ENCODE measurements around the gene ZBED4.

ZBED4 gene

DNA sequence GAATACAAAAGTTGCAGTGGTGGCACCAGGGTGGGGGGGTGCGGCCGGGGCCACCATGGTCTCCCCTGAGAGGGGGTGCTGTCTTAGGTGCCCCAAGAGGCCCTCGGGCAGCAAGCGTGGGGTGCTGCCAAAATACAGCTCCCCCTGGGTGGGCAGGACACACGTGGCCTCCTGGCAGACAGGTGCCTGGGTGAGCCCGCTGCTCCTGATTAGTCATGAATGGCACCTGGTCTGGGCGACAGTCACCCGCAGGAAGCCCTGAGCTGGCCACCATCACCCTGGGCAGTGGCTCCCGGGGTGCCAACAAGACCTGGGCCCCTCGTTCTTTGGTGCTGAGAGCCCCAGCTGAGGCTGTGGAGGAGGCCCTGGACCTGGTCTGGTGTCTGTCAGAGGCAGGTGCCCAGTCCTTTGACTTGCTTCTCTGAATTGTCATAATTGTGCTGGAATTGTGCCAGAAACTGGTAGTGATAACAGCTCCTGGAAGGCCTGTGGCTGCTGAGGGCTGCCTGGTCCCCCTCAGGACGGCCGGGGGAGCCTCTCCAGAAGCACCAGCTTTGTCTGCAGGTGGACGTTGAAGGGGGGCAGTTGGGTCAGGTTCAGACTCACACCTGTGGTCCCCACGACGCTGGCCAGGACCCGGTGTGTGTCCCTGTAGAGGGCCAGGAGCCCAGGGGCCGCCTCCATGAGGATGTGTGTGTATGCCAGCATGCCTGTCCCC lies 49.8 kb downstream of the ZBED4 start:
- DNase-seq: peak; percentile 74

DNA sequence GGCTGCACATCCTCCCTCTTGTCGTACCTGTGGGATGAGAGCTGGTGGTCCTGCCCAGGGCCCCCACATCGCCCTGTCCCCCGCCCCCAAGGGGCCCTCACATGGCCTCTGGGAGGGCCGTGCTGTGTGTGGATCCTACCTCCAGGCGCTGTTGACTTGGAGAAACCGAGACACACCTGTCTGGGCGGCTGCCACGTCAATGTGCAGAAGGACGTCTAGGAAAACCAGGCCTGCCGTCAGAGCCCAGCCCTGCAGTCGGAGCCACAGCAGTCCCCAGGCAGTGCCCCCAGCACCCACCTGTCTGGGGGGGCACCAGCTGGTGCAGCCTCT lies 50.4 kb downstream of the ZBED4 start:
- DNase-seq: no peak

DNA sequence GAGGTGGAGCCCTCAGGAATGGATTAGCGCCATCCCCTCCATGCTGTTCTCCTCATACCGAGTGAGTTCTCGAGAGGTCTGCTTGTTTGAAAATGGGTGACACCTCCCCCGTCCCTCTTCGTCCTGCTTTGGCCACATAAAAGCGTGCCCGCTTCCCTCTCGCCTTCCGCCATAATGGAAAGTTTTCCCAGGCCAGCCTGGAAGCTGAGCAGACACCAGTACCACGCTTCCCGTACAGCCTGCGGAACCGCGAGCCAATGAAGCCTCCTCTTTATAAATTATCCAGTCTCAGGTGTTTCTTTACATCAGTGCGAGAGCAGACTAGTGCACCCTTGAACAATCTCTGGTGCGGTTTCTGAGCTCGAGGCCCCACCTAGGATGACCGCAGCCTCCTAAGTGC lies 51.8 kb downstream of the ZBED4 start:
- DNase-seq: no peak

DNA sequence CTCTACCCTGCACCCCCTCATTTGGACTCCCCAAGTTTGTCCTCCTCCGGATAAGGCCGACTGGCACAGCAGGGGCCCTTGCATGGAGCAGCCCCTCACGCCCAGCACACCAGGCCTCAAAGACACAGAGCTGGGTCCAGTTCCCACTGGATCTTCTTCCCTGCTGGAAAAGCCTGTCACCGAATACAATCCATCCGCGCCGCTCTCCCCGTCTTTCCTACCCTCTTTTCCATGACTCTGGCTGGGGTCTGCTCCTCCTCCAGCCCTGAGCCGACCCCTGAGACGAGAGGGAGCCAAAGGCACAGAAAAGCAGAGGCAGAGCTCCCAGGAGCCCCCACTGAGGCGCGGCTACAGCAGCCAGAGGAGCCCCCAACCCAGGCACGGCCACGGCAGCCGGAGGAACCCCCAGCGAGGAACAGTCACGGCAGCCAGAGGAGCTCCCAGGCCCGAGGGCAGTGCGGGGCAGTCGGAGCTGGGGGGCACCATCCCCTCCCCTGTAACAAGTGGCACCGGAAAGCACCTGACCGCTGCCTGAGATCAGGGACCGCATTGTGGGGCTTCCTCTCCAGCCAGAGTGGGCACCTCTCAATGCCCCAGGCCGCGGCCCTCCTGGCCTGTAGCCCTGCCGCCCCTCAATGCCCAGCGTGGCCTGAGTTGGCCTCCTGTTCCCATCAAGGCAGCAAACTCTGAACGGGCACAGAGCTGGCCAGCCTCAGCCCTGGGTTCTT lies 52.6 kb downstream of the ZBED4 start:
- no peak for DNase-seq

DNA sequence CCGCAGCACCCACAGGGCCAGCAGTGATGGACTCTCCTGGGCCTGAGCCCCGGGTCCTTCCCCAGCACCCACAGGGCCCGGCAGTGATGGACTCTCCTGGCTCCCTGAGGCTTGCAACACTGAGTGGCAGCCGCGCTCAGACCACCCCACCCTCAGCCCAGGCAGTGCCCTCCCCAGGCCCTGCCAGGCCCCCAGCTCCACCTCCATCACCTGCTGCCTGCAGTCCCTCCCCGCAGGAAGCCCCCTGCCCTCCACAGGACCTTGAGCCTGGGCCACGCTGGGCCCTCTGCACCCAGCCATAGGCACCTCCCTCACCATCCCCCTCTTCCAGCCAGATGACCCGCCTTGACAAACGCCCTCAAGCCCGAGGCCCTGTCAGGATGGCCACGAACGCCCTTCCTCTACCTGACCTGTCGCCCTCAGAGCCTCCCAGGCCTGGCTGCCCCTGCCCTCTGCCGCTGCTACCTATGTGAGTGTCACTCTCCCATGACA lies 53.2 kb downstream of the ZBED4 start:
- DNase-seq: no peak

DNA sequence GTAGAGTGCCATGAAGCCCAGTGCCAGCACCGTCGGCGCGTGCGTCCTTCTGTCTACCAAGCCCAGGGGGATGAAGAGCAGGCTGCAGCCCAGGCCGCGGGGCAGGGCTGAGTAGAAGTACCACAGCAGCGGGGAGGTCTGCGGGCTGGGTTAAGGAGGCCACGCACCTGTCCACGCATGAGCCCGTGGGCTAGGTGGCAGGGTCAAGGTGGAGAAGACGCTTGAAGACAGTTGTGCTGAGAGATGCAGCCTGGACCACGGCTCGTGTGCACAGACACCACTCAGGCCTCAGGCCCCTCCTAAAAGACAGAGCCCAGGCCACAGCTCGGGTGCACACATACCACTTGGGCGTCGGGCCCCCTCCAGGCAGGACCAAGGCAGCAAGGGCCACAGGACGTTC lies 54.2 kb downstream of the ZBED4 start:
- no peak for DNase-seq

DNA sequence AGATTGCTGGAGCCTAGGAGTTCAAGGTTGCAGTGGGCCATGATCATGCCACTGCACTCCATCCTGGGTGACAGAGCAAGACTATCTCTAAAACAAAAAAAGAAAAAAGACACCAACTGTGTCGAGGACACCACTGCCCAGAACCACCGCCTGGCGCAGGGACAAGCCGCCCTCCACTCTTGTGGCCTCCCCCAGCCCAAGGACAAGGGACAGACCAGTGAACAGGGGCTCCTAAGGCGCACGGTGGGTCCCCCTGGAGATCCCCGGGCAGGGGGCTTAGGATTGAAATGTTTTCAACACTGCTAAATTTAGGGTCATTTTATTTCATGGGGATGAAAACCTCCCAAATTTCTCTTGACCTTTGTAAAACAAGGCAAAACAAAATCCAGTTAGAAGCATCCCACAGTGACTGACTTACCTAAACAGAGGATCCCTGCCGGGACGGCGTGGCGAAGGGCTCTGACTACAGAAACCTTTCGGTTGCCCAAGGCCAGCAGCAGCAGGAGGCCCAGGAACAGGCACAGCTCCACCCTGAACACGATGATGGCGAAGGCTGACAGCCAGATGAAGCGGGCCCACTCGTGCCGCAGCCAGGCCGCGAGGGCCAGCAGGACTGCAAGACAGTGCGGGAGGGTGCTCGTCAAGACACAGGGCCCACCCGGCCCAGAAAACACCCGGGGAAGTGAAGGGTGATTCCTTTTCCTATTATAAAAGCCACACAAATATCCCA lies 56.0 kb downstream of the ZBED4 start:
- no peak for DNase-seq

DNA sequence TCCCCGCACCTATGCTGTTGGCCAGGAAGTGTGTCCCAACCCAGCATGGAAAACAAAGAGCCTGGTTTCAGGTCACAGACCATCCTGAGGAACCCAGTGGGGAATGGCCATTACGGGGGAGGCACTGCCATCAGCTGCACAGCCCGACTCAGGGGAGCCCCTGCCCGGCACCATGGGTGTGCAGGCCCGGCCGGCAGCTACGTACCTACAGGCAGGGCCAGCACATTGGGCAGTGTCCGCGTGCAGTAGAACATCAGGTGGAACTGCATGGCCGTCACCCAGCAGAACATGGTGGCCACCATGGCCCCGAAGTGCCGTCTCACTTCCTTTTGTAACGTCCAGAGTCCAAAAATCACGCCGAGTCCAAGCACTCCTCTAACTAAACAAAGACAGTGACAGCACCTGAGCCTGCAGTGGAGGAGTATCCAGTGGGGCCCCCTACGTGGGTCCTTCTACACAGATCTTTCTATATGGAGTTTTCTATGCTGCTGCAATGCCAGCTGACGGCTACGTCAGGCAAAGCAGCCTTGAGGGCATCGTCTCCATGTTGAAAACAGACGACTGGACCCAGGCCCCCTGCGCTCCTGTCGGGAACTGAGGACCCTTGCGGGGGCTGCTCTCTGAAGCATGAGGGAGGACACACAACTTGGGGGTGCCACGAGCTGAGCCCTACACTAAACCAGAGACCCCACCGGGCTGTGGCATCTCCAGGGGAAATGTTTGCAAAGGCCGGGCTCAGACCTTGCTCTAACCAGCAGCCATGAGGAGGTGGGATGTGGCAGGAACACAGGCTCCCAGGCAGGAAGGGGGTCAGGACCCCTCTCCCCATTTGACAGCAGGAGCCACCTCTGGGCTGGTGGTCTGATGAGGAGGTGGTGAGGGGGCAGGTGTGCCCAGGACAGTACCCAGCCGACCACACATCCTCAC lies 56.8 kb downstream of the ZBED4 start:
- no peak for DNase-seq

DNA sequence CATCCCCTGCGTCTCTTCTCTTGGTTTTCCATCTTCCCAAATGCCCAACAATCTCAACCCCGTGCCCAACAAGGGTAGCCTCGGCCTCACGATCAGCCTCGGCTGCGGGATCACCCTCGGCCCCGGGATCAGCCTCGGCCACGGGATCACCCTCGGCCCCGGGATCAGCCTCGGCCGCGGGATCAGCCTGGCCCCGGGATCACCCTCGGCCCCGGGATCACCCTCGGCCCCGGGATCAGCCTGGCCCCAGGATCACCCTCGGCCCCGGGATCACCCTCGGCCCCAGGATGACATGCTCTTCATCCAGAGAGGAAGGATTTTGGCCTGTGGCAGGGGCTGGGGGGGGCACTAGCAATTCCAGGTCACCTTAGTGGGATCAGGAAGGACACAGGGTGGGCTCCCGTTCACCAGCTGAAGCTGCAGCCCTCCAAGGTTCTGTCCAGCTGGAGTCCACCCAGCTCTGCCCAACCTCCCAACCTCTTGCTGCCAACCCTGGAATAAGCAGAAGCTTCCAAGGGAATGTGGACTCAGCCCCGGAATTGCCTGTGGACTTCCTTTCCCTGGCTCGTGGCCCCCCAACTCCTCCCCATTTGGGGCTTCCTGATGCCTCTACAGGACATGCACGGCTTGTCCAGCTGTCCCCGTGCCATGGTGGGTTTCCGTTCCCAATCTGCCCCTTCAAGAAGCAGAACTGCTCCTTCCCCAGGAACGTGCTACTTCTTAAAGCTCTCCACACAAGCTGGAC lies 58.4 kb downstream of the ZBED4 start:
- DNase-seq: no peak

DNA sequence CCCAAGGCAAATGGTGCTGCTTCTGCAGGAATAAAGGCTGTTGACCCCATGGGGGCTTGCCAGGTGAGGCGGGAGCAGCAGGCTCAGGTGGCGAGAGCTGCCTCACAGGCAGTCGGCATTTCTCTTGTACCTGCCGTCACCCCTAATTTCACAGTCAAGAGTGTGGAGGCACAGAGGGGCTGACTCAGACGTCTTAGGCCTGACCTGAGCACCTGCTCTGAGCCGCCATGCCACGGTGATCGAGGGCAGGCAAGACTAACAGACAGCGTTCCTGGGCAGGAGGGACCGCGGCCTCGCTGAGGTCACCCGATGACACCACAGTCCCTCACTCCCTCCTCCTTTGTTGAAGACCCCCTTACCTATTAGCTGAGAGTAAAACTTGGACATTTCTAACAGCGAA lies 59.4 kb downstream of the ZBED4 start:
- no peak for DNase-seq

DNA sequence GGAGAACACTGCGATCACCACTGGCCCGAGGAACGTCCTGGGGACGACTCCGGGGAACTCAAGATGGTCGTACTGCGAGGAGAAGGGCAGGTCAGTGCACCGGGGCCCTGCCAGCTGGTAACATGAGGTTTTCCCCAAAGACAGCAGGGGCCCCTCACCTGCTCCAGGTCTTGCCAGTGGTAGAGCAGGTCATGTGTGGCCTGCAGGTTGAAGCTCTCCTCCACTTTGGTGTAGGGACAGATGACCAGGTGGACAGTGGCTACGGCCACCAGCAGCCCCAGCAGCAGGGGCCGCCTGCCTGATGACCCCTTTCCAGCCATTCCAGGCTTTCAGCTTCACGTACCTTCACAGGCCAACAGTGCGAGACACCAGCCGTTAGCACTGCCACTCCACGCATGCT lies 59.8 kb downstream of the ZBED4 start:
- no peak for DNase-seq

DNA sequence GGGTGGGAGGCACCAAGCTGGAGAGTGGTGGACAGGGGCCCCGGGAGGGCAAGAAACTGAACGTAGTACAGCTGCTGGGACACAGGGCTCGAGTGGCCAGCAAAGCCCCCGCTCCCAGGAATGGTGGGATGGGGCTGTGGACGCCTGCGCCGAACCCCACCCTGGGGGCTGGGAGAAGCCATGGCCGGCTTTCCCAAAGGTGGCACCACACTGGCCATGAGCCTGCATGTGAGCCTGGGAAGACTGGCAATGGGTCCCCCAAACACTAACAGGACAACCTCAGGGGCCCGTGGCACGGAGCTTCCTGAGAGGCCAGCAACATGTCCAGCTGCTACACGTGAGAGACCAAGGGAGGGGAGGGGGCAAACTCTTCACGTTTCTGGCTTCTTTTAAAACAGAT lies 60.6 kb downstream of the ZBED4 start:
- no peak for DNase-seq

DNA sequence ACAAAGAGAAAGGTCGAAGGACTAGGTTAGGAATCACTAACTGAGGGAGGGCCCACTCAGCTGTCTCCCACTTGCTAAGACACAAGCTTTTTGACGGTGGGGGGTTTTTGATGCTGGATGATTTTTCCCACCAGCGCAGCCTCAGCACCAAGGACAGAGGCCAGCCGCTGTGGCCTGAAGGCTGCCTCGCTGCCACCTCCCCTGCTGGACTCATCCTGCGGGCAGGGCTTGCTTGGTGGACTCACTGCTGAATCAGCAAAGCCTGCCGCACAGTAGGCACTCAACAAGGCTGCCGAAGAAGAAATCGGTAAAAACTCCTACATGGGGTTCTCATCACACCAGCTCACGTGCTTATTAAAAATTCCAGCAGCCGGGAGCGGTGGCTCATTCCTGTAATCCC lies 62.0 kb downstream of the ZBED4 start:
- no peak for DNase-seq

DNA sequence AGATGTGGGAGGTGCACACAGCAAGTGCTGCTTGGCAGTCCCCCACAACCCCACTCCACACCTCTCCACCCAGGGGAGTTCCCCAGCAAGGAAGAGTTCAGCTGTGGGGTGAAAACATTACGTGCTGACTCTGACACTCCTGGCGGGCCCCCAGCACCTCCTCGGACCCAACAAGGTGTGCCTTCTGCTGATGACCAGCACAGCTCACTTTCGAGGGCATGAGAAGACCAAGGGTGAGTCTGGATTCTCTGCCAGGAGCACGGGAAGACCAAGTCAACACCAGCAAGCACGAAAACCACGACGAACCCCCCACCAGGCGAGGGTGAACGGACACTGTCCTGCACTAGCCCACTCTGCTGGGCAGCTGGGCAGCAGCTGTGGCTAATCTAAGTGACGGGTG lies 63.2 kb downstream of the ZBED4 start:
- no peak for DNase-seq

DNA sequence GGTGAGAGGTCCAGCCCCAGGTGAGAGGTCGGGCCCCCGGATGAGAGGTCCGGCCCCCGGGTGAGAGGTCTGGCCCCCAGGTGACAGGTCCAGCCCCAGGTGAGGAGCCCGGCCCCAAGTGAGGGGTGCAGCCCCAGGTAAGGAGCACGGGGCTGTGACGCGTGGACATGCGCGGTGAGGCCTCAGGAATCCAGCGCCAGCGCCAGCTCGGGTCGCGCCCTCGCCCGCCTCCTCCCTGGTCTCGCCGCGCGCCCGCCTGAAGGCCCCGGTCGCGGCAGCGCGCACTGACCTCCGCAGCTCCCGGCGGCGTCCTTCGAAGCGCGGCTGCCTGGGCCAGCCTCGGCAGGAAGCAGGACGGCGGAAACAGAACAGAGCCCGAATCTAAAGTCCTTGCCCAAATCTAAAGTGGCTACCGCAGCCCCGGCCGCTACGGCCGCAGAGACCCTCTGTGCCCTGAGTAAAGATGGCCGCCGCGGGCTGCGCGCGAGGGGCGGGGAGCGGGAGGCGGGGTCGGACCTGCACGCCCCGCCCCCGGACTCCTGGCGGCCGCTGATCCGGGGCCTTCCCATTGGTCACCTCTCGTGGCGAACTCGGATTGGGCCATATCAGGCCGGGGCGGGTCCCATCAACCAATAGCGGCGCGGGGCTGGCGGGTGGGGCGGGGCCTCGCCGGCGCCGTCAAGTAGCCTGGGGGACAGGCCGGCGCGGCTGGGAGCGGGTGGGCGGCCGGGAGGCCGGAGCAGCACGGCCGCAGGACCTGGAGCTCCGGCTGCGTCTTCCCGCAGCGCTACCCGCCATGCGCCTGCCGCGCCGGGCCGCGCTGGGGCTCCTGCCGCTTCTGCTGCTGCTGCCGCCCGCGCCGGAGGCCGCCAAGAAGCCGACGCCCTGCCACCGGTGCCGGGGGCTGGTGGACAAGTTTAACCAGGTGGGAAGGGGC lies 64.6 kb downstream of the ZBED4 start, which contains the start of the genes ALG12 and CRELD2:
TSS of gene ALG12 (minus strand) at position 465 of the 937 bp plus-strand sequence. CDS start 4,673 bp downstream, outside the sequence.
TSS of gene CRELD2 (plus strand) at position 661 of the 937 bp plus-strand sequence. CDS start at position 797, 136 bp downstream.
- peak; percentile 98 for DNase-seq

DNA sequence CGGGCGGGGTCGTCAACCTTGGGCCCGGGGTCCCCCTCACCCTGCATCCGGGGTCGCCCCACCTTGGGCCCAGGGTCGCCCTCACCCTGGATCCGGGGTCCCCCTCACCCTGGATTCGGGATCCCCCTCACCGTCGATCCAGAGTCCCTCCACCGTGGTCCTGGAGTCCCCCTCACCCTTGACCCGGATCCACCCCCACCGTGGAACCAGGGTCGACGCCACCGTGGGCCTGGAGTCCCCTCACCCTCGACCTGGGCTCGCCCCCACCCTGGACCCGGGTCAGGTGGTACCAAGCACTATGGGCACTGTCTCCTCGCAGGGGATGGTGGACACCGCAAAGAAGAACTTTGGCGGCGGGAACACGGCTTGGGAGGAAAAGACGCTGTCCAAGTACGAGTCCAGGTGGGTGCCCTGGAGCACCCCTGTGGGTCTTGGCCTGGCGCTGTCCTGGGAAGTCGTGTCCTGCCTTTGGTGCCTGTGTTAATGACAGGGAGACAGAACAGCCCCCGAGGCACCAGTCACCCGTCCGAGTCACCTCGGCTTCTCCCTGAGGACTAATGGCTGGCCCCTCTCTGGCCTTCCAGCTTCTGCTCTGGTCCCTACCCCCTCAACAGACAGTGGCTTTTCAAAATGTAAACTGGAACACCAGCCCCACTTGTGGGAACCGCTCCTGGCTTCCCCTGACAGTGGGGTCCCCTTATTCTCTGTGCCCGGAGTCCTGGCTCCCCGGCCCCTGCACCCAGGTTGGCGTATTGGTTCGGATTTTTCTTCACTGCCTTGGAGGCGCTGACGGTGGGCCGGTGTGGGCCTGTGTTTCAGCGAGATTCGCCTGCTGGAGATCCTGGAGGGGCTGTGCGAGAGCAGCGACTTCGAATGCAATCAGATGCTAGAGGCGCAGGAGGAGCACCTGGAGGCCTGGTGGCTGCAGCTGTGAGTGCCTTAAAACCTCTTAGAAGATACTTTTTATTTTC lies 65.6 kb downstream of the ZBED4 start:
- DNase-seq: no peak

DNA sequence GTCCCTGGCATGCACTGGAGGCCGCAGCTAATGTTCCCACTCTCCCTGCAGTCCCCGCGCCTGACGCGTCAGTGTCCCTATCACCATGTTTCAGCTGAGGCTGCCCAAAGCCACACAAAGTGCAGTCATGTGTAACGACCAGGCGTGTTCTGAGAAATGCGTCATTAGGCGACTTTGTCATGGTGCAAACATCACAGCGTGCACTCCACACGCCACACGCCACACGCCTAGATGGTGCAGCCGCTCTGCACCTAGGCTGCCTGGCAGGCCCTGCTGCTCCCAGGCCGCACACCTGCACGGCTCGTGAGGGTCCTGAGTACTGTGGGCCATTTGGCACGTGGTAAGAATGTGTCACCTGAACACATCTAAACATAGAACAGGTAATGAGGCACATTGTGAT lies 67.2 kb downstream of the ZBED4 start:
- no peak for DNase-seq

DNA sequence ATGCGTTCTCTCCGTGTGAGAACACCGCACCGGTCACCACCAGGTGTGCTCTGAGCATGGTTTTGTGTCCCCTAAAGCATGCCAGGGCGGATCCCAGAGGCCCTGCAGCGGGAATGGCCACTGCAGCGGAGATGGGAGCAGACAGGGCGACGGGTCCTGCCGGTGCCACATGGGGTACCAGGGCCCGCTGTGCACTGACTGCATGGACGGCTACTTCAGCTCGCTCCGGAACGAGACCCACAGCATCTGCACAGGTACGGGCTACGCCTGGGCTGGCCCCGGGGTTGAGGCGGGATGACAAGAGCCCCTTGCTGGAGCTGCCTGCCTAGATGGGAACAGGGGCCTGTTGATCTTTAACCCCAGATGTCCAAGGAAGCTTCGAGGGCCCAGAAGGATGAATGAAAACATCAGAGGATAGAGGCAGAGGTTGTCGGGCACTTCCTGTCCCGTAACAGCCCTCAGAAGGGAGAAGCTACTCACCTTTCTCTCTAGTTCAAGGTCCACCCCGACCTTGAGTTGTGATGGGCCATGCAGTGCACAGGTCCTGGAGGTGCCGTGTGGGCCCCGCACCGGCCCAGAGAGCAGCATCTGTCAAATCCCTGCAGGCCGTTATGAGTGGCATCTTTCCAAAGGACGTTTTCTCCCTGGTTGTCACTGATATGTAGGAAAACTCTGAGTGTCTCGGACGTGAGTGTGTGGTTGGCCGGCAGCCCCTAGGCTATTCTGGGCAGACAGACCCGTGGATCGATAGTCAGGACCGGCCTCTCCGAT lies 68.0 kb downstream of the ZBED4 start:
- no peak for DNase-seq

DNA sequence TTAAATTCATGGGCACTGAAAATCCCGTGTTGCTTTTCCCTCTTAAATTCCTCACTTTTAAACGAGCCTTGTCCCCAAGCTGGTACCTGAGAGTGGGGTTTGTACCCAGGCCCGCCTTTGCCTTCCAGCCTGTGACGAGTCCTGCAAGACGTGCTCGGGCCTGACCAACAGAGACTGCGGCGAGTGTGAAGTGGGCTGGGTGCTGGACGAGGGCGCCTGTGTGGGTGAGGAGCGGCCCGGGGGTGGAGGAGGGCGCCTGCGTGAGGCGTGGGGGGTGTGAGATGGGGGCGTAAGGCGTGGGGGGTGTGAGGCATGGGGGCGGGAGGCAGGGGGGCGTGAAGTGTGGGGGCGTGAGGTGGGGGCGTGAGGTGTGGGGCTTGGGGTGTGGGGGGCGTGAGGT lies 68.8 kb downstream of the ZBED4 start:
- DNase-seq: no peak

Data from hematopoietic multipotent progenitor cell treated with erythropoietin and hydrocortisone succinate and interleukin-3 and kit ligand, for 4 days (in vitro differentiated cells).